ENCODE measurements around the gene AMZ1. TPM values are rescaled to one million over a fixed set of nuclear protein-coding genes. Genes with fewer than 3 reads are reported as not detected.

Gene AMZ1
- total and polyA plus RNA-seq, 10 of the 15 experiments (the other 5 are each of a cell fraction or from before 2014, with no cell fraction given): 0.02 to 2.0 (median 0.69) TPM

GRCh38 chr7:2680792-2681490 is 7.1 kb upstream of the AMZ1 start:
- Histone ChIP-seq H3K4me1 (ENCODE audit: control insufficient read depth, insufficient read depth, low read length) (no peaks in the 10 kb centered on the region), H4K20me1 (ENCODE audit: control insufficient read depth, insufficient read depth) (no peaks in the 10 kb centered on the region), H3K9me3 (replicated peaks; ENCODE audit: control insufficient read depth, insufficient read depth, low read length) (no peaks in the 10 kb centered on the region; the same call in 2 of the 3 replicates), H3K9ac (ENCODE audit: control insufficient read depth, insufficient read depth, low read length) (no peak overlapping the region), H3K36me3 (ENCODE audit: control insufficient read depth in 2 of 2, insufficient read depth in 2 of 2, low read length in 1 of 2) (no peaks in the 10 kb centered on the region), H3K27me3 (replicated peaks in 1 of 2; ENCODE audit: control insufficient read depth in 2 of 2, insufficient read depth in 2 of 2, low read length in 1 of 2) (no peaks in the 10 kb centered on the region; a peak in 1 of 4 replicates), H3K4me2 (ENCODE audit: control insufficient read depth, insufficient read depth) (no peak overlapping the region), H3K79me2 (ENCODE audit: control insufficient read depth, insufficient read depth, low read length) (no peaks in the 10 kb centered on the region), H3K27ac (ENCODE audit: control insufficient read depth, insufficient read depth) (no peak overlapping the region), H3K4me3 (no peak overlapping the region), H2AFZ (ENCODE audit: control insufficient read depth, low read depth, low read length) (no peak overlapping the region)
- RAD21 ChIA-PET (ENCODE audit: unreplicated experiment): interaction anchor here (1.0 to 3.2 kb wide), 8 partner anchors 10 to 229 kb away, joined by 3 to 28 read pairs (median 6); partner anchors contain the start of gene TTYH3
- no TSS peak for BruUV-seq (replicated peaks)
- POLR2A ChIA-PET: interaction anchor here (1.0 to 2.4 kb wide), 2 partner anchors 29 to 114 kb away, joined by 3 to 7 read pairs; no protein-coding TSS in a partner anchor
- no peak for DNase-seq (ENCODE audit: low read depth, low spot score)
- peak; percentile 59 for FAIRE-seq
- 27% methylated on average over 27 of the region's 27 CpGs for WGBS (ENCODE audit: insufficient coverage, insufficient replicate concordance, low lambda C conversion rate, missing lambda C conversion rate)
- TF ChIP-seq CTCF (IDR thresholded peaks at IDR 0.05 in 2 of 3, conservative IDR thresholded peaks at IDR 0.05 in 1 of 3; ENCODE audit: control insufficient read depth in 2 of 3, extremely low read depth in 1 of 3, insufficient read depth in 1 of 3, low read depth in 3 of 3, low read length in 3 of 3) (peak; percentile 64 to 72 (median 72)), ZNF592 (IDR thresholded peaks at IDR 0.05) (no peak), ZNF217 (IDR thresholded peaks at IDR 0.05) (no peak), SIX5 (IDR thresholded peaks at IDR 0.05; ENCODE audit: low read depth, low read length, severe bottlenecking) (no peak), RAD21 (IDR thresholded peaks at IDR 0.05; ENCODE audit: insufficient read depth, low read depth, low read length) (peak; percentile 70), NR2F1 (conservative IDR thresholded peaks at IDR 0.05) (0 out of 2 replicates have a peak, but pooled peaks have one; percentile 30), BHLHE40 (IDR thresholded peaks at IDR 0.05; ENCODE audit: borderline replicate concordance in 1 of 2, low read depth in 2 of 2, low read length in 1 of 2) (0 out of 4 replicates have a peak, but pooled peaks of 1 of the 2 experiments have one; percentile 23), SMC3 (IDR thresholded peaks at IDR 0.05; ENCODE audit: borderline replicate concordance, low read length) (peak; percentile 65; the same call in 1 of the 2 replicates), POLR2AphosphoS5 (IDR thresholded peaks at IDR 0.05; ENCODE audit: low read length) (no peak), YY1 (IDR thresholded peaks at IDR 0.05; ENCODE audit: low read depth, low read length) (0 out of 2 replicates have a peak, but pooled peaks have one; percentile 45), IKZF1 (conservative IDR thresholded peaks at IDR 0.05) (0 out of 2 replicates have a peak, but pooled peaks have one; percentile 32)
- CTCF ChIA-PET: interaction anchor here (1.0 to 5.6 kb wide), 10 partner anchors 9 to 230 kb away, joined by 3 to 65 read pairs (median 6); no protein-coding TSS in a partner anchor
- peak; percentile 91 for ATAC-seq
- intact Hi-C loops (cut with micrococcal nuclease; ENCODE audit: unreplicated experiment): loop anchor here (1.0 kb wide), 1 partner anchor 230 kb away; no protein-coding TSS in a partner anchor
- in situ Hi-C loops (cut with MboI): no loop called here
- SMC1A ChIA-PET (ENCODE audit: uncharacterized antibody, unreplicated experiment): interaction anchor here (0.7 to 2.3 kb wide), 10 partner anchors 11 to 212 kb away, joined by 3 to 12 read pairs (median 3); no protein-coding TSS in a partner anchor

Measured in GM12878 (cell line).